H1 (cell line): Measurements from ENCODE around the gene SUPT20H. TPM values are rescaled to one million over a fixed set of nuclear protein-coding genes. Genes with fewer than 3 reads are reported as not detected.

ENCODE experiments used
- CEBPB ChIP-seq: IDR thresholded peaks from 2 replicates; pipeline ENCODE4 v1.6.1; 2012; ENCODE audit warnings: low read depth, low read length
- CHD7 ChIP-seq: fragments of 300-600 bp; sonication (generic); IDR thresholded peaks from 2 replicates; pipeline ENCODE4 v1.7.1; 2012; ENCODE audit warnings: low read length, moderate library complexity, mild to moderate bottlenecking, inconsistent platforms; ENCODE audit not compliant: insufficient replicate concordance
- CTBP2 ChIP-seq: IDR thresholded peaks from 2 replicates; pipeline ENCODE4 v1.7.0; 2011; ENCODE audit warnings: borderline replicate concordance, mild to moderate bottlenecking, moderate library complexity, mixed read lengths, low read length; ENCODE audit not compliant: insufficient read depth, insufficient read length
- HDAC6 ChIP-seq: IDR thresholded peaks from one replicate; pipeline ENCODE4 v1.7.1; 2012; ENCODE audit warnings: low read depth, mild to moderate bottlenecking, inconsistent platforms, low read length, moderate library complexity
- RXRA ChIP-seq: IDR thresholded peaks from 2 replicates; pipeline ENCODE4 v1.6.1; 2011; ENCODE audit warnings: low read depth, mild to moderate bottlenecking, low read length, moderate library complexity; ENCODE audit not compliant: insufficient read depth
- SP4 ChIP-seq: IDR thresholded peaks from 2 replicates; pipeline ENCODE4 v1.6.1; 2012; ENCODE audit warnings: low read length, inconsistent platforms
- polyA plus RNA-seq, 7 experiments: library from polyadenylated mRNA; depleted of rRNA in 3 of 7; stranded (reverse) in 5 of 7; unstranded in 2 of 7; fragments of >200 nt in 5 of 7; fragments of 200-250 nt in 2 of 7; gene quantifications; 1 replicate in 5 of 7; 2 replicates in 1 of 7; 4 replicates in 1 of 7; pipeline versions ENCODE4 v1.2.1 to v1.2.3, GENCODE V29; 2011 to 2013; ENCODE audit warnings: missing spikeins in 2 of 7, mixed read lengths in 2 of 7
- total RNA-seq: library from RNA; stranded (reverse); fragmentation: NEBNext Ultra II Directional; extraction: Animal tissue kit (Norgen Biotek cat#: 25700); gene quantifications from 2 replicates; pipeline ENCODE4 v1.2.1, GENCODE V29; 2021

SUPT20H gene
- total and polyA plus RNA-seq, 2 of the 8 experiments (the other 6 are each of a cell fraction or from before 2014, with no cell fraction given), result 69.2 to 75.1 TPM

GRCh38 chr13:37011002-37011401 lies 48.5 kb downstream of the SUPT20H start (continued):
- TF ChIP-seq CHD7, result no peak
- no peak for TF ChIP-seq CEBPB
- TF ChIP-seq RXRA, result no peak
- TF ChIP-seq CTBP2, result no peak
- TF ChIP-seq SP4, result no peak
- no peak for TF ChIP-seq HDAC6
